GM10266 (cell line): ENCODE measurements around the gene KRTAP4-8.
"Not testable (repeated sequence)": the region's sequence is repeated elsewhere in the genome, so short reads cannot be mapped to it uniquely, and the experiment has no call there.

Experiments
- DNase-seq: peaks from one replicate; pipeline ENCODE4 v3.0.0; 2012; ENCODE audit errors: extremely low spot score
- TF ChIP-seq, protein P1 (sequence below): IDR thresholded peaks from 2 replicates; pipeline ENCODE4 v1.5.1; 2012; ENCODE audit warnings: mild to moderate bottlenecking, low read depth; ENCODE audit not compliant: control insufficient read depth, insufficient read depth; ENCODE audit errors: missing control alignments

Gene KRTAP4-8

GRCh38 chr17:41073676-41074075 is 24.3 kb downstream of the KRTAP4-8 start:
- DNase-seq: no peak
- TF ChIP-seq, protein P1, sequence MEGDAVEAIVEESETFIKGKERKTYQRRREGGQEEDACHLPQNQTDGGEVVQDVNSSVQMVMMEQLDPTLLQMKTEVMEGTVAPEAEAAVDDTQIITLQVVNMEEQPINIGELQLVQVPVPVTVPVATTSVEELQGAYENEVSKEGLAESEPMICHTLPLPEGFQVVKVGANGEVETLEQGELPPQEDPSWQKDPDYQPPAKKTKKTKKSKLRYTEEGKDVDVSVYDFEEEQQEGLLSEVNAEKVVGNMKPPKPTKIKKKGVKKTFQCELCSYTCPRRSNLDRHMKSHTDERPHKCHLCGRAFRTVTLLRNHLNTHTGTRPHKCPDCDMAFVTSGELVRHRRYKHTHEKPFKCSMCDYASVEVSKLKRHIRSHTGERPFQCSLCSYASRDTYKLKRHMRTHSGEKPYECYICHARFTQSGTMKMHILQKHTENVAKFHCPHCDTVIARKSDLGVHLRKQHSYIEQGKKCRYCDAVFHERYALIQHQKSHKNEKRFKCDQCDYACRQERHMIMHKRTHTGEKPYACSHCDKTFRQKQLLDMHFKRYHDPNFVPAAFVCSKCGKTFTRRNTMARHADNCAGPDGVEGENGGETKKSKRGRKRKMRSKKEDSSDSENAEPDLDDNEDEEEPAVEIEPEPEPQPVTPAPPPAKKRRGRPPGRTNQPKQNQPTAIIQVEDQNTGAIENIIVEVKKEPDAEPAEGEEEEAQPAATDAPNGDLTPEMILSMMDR: no peak

DNA sequence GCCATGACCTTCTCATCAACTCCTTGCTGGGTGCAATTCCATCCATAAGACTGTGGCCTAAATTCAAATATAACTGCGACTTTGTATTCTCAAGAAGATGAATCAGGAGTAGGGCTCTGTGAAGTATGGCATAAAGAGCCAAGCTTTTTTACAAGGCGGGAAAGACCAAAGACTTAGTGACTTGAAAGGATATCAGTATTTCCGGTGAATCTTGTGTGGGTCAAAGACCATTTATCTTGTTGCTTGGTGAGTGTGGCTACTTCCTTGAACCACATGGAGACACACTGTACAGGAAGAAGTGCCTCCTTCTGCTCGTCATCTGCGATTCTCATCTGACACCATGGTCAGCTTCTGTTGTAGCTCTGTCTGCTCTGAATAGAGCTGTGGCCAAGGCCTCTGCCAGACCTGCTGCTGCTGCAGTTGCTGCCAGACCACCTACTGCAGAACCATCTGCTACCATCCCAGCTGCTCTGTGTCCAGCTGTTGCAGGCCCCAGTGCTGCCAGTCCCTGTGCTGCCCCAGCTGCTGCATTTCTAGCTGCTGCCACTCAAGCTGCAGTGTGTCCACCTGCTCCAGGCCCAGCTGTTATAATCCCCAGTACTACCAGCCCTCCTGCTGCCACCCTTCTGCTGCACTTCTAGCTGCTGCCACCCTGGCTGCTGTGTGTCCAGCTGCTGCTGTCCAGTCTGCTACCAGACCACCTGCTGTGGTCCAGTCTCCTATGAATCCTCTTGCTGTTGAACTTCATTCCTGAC is 26.2 kb downstream of the KRTAP4-8 start:
- TF ChIP-seq, protein P1: no peak
- DNase-seq: no peak

DNA sequence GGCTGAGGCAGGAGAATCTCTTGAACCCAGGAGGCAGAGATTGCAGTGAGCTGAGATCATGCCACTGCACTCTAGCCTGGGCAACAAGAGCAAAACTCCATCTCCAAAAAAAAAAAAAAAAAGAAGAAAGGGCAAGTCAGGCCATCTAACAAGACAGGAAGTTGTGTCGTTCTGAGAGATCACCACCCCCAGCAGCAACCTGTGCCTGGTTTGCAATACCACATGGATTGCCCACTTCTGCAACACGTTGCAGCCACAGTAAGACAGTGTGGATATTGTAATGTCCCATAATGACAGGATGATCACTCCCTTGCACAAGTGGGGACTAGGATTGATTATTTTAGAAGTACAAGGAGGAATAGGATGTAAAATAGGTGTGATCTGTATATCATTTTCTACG is 28.9 kb downstream of the KRTAP4-8 start:
- TF ChIP-seq, protein P1: no peak
- no peak for DNase-seq

DNA sequence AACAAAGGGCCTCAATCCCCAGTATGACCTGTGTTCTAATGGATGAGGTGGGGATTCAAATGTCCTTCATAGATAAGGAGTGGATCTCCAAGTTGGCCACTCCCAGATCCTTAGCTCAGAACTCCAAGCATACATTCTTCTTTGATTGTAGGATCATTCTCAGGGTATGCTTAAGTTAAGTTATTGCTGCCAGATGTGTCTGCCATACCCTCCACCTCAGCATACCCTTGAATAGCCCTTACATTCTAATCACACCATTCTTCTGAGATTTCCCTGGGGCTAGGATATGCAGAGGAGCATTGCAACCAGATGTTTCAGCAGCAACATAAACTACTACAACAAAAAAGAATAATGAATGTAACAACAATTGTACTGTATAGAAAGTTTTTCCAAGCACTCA is 30.7 kb downstream of the KRTAP4-8 start:
- TF ChIP-seq, protein P1: no peak
- no peak for DNase-seq

DNA sequence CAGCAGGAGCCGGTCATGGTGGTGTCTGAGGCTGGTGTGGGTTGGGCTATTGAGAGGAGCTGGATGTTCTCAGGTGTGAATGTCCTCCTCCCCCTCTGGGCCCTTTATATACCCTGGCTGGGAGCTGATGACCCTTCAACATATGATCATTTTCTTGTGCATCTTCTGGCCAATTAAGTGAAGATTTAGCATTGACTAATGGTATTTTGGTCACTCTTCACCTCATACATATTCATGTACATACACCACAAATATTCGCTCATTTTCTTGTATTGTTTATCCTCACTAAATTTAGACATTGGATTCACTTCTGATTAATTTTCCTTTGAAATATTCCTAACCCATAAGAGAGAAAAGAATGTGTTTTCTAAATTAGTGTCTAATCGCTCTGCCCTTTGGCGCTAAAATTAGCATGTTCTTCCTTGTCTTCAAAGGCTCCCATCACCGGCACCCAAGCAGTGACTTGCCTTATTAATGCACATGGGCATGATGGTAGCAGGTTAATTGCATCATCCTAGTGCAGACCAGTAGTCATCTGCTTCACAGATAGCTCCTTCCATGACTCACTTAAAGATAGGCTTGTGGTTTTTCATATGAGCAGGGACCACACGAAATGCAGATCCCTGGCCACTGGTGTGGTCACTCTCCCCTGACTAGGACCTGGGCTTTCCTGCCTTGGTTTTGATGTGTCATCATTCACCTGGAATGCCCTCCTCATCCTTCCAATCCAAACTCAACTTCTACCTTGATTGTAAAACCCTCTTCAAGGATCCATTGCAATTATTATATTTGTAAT is 31.9 kb downstream of the KRTAP4-8 start, which contains the start of gene KRTAP2-4:
TSS of gene KRTAP2-4 (minus strand) at position 51 of the 796 bp plus-strand sequence. CDS start at position 17, 34 bp downstream.
- DNase-seq: no peak
- TF ChIP-seq, protein P1: no peak

DNA sequence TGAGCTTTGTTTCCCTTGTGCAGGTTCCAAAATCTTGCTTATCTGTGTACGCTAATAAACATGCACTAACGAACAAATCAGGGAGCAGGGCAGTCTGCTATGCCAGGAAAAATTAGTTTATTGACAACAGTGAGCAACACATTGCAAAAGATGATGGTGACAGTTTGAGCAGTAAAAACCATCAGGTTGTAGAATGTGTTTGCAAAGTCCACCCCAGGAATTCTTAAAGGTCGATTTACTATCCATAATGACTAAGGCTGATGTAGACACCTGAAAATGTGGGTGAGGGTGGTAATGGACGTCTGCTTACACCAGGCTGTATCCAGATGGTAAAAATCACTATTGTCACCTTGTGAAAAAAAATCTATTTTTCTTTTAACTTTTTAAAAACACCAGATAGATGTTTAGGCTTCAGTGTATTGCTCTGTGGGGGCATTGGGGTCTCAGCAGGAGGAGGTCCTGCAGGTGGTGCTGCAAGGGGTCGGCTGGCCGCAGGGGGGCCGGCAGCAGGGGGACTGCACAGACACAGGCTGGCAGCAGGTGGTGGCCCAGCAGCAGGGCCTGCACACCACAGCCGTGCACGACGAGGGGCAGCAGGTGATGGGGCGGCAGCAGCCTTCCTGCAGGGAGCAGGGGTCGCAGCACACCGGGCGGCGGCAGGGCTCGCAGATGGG is 32.8 kb downstream of the KRTAP4-8 start:
- DNase-seq: not testable (repeated sequence)

GRCh38 chr17:41064301-41064700 is 33.6 kb downstream of the KRTAP4-8 start:
- no peak for DNase-seq
- TF ChIP-seq, protein P1: no peak
